IPS DF 6.9 (cell line): ENCODE data around the gene POLN.
"Not testable (repeated sequence)": the region's sequence is repeated elsewhere in the genome, so short reads cannot be mapped to it uniquely, and the experiment has no call there.

Experiments used
- DNase-seq: peaks from one replicate; pipeline ENCODE4 v3.0.0-alpha.2; 2013; ENCODE audit warnings: low read depth, low spot score
- H3K27ac ChIP-seq: one replicate; pipeline ENCODE4 v1.5.1; 2013; ENCODE audit warnings: low read length, control low read depth
- H3K27me3 ChIP-seq: 2 replicates; pipeline ENCODE4 v1.6.1; 2013; ENCODE audit warnings: mild to moderate bottlenecking, low read length; ENCODE audit not compliant: control insufficient read depth, insufficient read depth
- H3K36me3 ChIP-seq: 2 replicates; pipeline ENCODE4 v1.6.1; 2013; ENCODE audit warnings: low read length; ENCODE audit not compliant: control insufficient read depth, insufficient read depth
- H3K4me1 ChIP-seq: 2 replicates; pipeline ENCODE4 v1.6.1; 2013; ENCODE audit warnings: low read length; ENCODE audit not compliant: control insufficient read depth, insufficient read depth
- H3K4me3 ChIP-seq: 2 replicates; pipeline ENCODE4 v1.5.1; 2013; ENCODE audit warnings: mild to moderate bottlenecking, low read length
- H3K9me3 ChIP-seq: 2 replicates; pipeline ENCODE4 v1.6.1; 2013; ENCODE audit warnings: low read length, inconsistent platforms; ENCODE audit not compliant: control insufficient read depth, insufficient read depth
- WGBS: extraction: QIAGEN DNeasy Blood & Tissue Kit; methylation state at CpG from one replicate; pipeline ENCODE4 v1.1.7; 2013; ENCODE audit warnings: mixed read lengths, missing lambda C conversion rate; ENCODE audit not compliant: insufficient read length, insufficient coverage; 5-methylcytosine and 5-hydroxymethylcytosine counted together

Gene POLN

GRCh38 chr4:2284934-2285612, 43.2 kb upstream of the POLN start:
- no CpG with 5 or more reads among the region's 15 CpGs for WGBS
- DNase-seq = no peak

GRCh38 chr4:2284161-2284933, 42.4 kb upstream of the POLN start:
- WGBS = no CpG with 5 or more reads among the region's 23 CpGs
- H3K27ac ChIP-seq = no peak overlapping the region
- H3K27me3 ChIP-seq = no peaks in the 10 kb centered on the region
- no peak overlapping the region for H3K4me3 ChIP-seq
- no peaks in the 10 kb centered on the region for H3K36me3 ChIP-seq
- no peaks in the 10 kb centered on the region for H3K4me1 ChIP-seq
- H3K9me3 ChIP-seq = no peaks in the 10 kb centered on the region
- DNase-seq = no peak

More at GRCh38 chr4:2284934-2285612, 43.2 kb upstream of the POLN start:
- no peaks in the 10 kb centered on the region for H3K36me3 ChIP-seq
- H3K27ac ChIP-seq = no peak overlapping the region
- no peaks in the 10 kb centered on the region for H3K4me1 ChIP-seq
- no peak overlapping the region for H3K4me3 ChIP-seq
- no peaks in the 10 kb centered on the region for H3K9me3 ChIP-seq
- H3K27me3 ChIP-seq = no peaks in the 10 kb centered on the region

- no peak overlapping the region for H3K4me3 ChIP-seq
- no peaks in the 10 kb centered on the region for H3K4me1 ChIP-seq
- WGBS = 100% methylated on average over 2 of the region's 3 CpGs
- no peaks in the 10 kb centered on the region for H3K27me3 ChIP-seq
- H3K27ac ChIP-seq = no peak overlapping the region
- H3K36me3 ChIP-seq = no peaks in the 10 kb centered on the region
- no peak for DNase-seq
- no peaks in the 10 kb centered on the region for H3K9me3 ChIP-seq
Measured at GRCh38 chr4:2283199-2283711, 41.3 kb upstream of the POLN start.

- DNase-seq = no peak
- no peak overlapping the region for H3K27ac ChIP-seq
- no CpG with 5 or more reads among the region's 10 CpGs for WGBS
Measured at GRCh38 chr4:2281575-2282343, 39.8 kb upstream of the POLN start.

GRCh38 chr4:2280531-2281300, 38.8 kb upstream of the POLN start:
- Histone ChIP-seq H3K36me3 (no peaks in the 10 kb centered on the region), H3K27me3 (no peaks in the 10 kb centered on the region), H3K9me3 (no peaks in the 10 kb centered on the region), H3K27ac (no peak overlapping the region), H3K4me1 (no peaks in the 10 kb centered on the region), H3K4me3 (no peak overlapping the region)
- no CpG with 5 or more reads among the region's 13 CpGs for WGBS
- no peak for DNase-seq

More at GRCh38 chr4:2281575-2282343, 39.8 kb upstream of the POLN start:
- H3K4me3 ChIP-seq = no peak overlapping the region
- no peaks in the 10 kb centered on the region for H3K27me3 ChIP-seq
- no peaks in the 10 kb centered on the region for H3K9me3 ChIP-seq
- H3K4me1 ChIP-seq = no peaks in the 10 kb centered on the region
- H3K36me3 ChIP-seq = no peaks in the 10 kb centered on the region

- Histone ChIP-seq H3K4me3 (no peak overlapping the region), H3K9me3 (no peaks in the 10 kb centered on the region), H3K4me1 (no peaks in the 10 kb centered on the region), H3K36me3 (no peaks in the 10 kb centered on the region), H3K27ac (no peak overlapping the region), H3K27me3 (no peaks in the 10 kb centered on the region)
- WGBS = no CpG with 5 or more reads among the region's 9 CpGs
- DNase-seq = no peak
Measured at GRCh38 chr4:2277956-2278355, 36.0 kb upstream of the POLN start.

GRCh38 chr4:2276581-2277325, 34.8 kb upstream of the POLN start:
- Histone ChIP-seq H3K4me1 (no peaks in the 10 kb centered on the region), H3K36me3 (no peaks in the 10 kb centered on the region), H3K27me3 (no peaks in the 10 kb centered on the region), H3K9me3 (no peaks in the 10 kb centered on the region), H3K4me3 (no peak overlapping the region), H3K27ac (no peak overlapping the region)
- no peak for DNase-seq
- 100% methylated on average over 4 of the region's 30 CpGs for WGBS

GRCh38 chr4:2275546-2276251, 33.8 kb upstream of the POLN start:
- Histone ChIP-seq H3K27me3 (no peaks in the 10 kb centered on the region), H3K9me3 (no peaks in the 10 kb centered on the region), H3K4me1 (no peaks in the 10 kb centered on the region), H3K4me3 (no peak overlapping the region; the same call in 1 of the 2 replicates), H3K36me3 (no peaks in the 10 kb centered on the region), H3K27ac (no peak overlapping the region)
- DNase-seq = no peak
- no CpG with 5 or more reads among the region's 44 CpGs for WGBS

- H3K9me3 ChIP-seq = not testable (repeated sequence)
Measured at GRCh38 chr4:2275044-2275397, 33.1 kb upstream of the POLN start.

More at GRCh38 chr4:2275044-2275397, 33.1 kb upstream of the POLN start:
- DNase-seq, H3K4me3 ChIP-seq, H3K27ac ChIP-seq, H3K27me3 ChIP-seq, H3K36me3 ChIP-seq, H3K4me1 ChIP-seq: not testable (repeated sequence)
- WGBS = no CpG with 5 or more reads among the region's 10 CpGs
